Measurements from ENCODE around the gene CHD6. TPM values are rescaled to one million over a fixed set of nuclear protein-coding genes. Genes with fewer than 3 reads are reported as not detected.
A peak's percentile ranks its signal among the peaks of the same experiment; 100 is the strongest.

CHD6 gene
- total RNA-seq, 1 experiment from 2014 or later = 26.6 TPM

DNA sequence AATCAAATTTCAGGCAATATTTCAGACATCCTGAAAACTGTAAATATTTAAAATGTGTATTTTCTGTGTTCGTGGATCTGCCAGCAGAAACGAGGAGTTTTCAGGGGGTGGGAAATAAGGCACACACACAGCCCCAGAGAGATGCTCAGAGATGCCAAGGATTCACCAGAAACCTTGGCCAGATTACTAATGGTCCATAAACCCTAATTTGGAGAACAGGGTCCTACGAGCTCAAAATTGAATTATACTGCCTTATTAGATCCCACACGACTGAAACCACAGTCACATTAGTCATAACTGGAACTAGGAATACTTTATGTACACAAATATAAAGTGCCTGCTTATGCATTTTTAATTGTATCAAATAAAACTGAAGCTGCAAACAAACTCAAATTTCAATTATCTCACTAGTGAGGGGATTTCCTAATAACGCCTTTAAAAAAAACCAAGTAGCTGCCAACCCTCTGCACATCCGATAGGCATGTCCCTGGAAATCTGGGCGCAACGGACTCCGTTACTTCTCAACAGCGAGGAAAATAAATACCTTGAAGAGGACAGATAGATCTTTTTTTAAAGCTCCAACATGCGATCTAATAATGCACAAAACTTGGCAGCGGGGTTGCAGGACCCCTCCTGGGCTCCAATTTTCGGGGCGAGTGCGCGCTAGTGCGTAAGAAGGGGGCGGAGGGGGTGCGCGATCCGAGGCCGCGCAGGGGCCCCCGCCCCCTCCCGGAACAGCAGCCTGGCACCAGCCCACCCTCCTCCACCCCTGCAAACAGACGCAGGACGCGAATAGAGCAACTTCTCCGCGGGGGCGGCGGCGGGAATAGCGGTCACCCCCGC, 897 bp downstream of the CHD6 start:
- DNase-seq (ENCODE audit: low read depth, low spot score) = no peak
- Histone ChIP-seq H3K27me3 (ENCODE audit: insufficient read depth, low read length) (no peaks in the 10 kb centered on the region), H3K9me2 (ENCODE audit: insufficient read depth) (no peaks in the 10 kb centered on the region), H3K79me2 (ENCODE audit: insufficient read depth, low read length) (peaks cover 33% of the 10 kb centered on the region), H3K9me3 (ENCODE audit: control insufficient read depth in 1 of 2, insufficient read depth in 1 of 2, low read depth in 1 of 2, low read length in 2 of 2) (no peaks in the 10 kb centered on the region), H2AFZ (ENCODE audit: low read depth, low read length, poor library complexity, severe bottlenecking) (no peak overlapping the region), H3K4me2 (ENCODE audit: low read length) (peak overlapping the region; percentile 78), H3K27ac (ENCODE audit: low read depth, low read length) (peak overlapping the region; percentile 87; the same call in 1 of the 2 replicates), H4K20me1 (ENCODE audit: insufficient read depth) (no peaks in the 10 kb centered on the region; the same call in 1 of the 2 replicates), H3K36me3 (ENCODE audit: control insufficient read depth in 1 of 2, insufficient read depth in 2 of 2, low read length in 2 of 2) (no peaks in the 10 kb centered on the region), H3K4me3 (replicated peaks in 1 of 2; ENCODE audit: low read depth in 1 of 2, low read length in 2 of 2) (peak overlapping the region; percentile 69 to 76), H3K4me1 (ENCODE audit: control insufficient read depth in 1 of 2, insufficient read depth in 2 of 2, low read length in 2 of 2) (peaks cover 6 to 11% of the 10 kb centered on the region in 2 experiments; a peak in 3 of 4 replicates), H3K9ac (ENCODE audit: low read length) (peak overlapping the region; percentile 54)
- ChIA-PET CTCF (interaction anchor here (1.0 to 2.1 kb wide), 2 partner anchors 45 to 77 kb away, joined by 3 to 8 read pairs; no protein-coding TSS in a partner anchor), POLR2A (no interaction called here), RAD21 (ENCODE audit: low non-redundant PET in 1 of 2, low total read pairs in 2 of 2, uncharacterized antibody in 2 of 2, unreplicated experiment in 2 of 2) (interaction anchor here in 1 of 2 experiments (0.7 kb wide), 1 partner anchor 45 kb away, joined by 3 read pairs; no protein-coding TSS in a partner anchor)
- TSS peak; percentile 43 for BruUV-seq (replicated peaks)
- TF ChIP-seq ELF1 (IDR thresholded peaks at IDR 0.05; ENCODE audit: borderline replicate concordance, low read depth) (no peak), EZH2phosphoT487 (IDR thresholded peaks at IDR 0.05; ENCODE audit: borderline replicate concordance) (no peak), RAD21 (IDR thresholded peaks at IDR 0.05; ENCODE audit: low read depth) (no peak), TCF7L2 (IDR thresholded peaks at IDR 0.05; ENCODE audit: borderline replicate concordance, extremely low read depth, insufficient read depth, insufficient read length) (no peak), SP1 (IDR thresholded peaks at IDR 0.05; ENCODE audit: low read depth) (no peak), CTCF (IDR thresholded peaks at IDR 0.05 in 2 of 3, conservative IDR thresholded peaks at IDR 0.05 in 1 of 3; ENCODE audit: borderline replicate concordance in 1 of 3, insufficient read depth in 1 of 3, low read depth in 2 of 3, low read length in 2 of 3) (no peak)
- intact Hi-C loops (cut with micrococcal nuclease) = no loop called here
- peak; percentile 26 for ATAC-seq

Data from HCT116 (cell line).